HepG2 (cell line): ENCODE results near the gene QKI. TPM values are rescaled to one million over a fixed set of nuclear protein-coding genes. Genes with fewer than 3 reads are reported as not detected.

Source experiments
- ATAC-seq: fragments of 200-7000 bp; cut with Tn5 transposase; 3 replicates; pipeline ENCODE4 v1.9.1; 2020; ENCODE audit warnings: mild to moderate bottlenecking, moderate library complexity
- BruUV-seq: library from RNA; stranded (reverse); fragments of 400-500 nt; replicated peaks from 2 replicates; lab custom pipeline; 2021; lab: Mats Ljungman, UMichigan
- CTCF ChIA-PET: fragments of 300-600 bp; formaldehyde crosslinking; extraction: SDS; loops from one replicate; lab custom pipeline; 2021; ENCODE audit warnings: low total read pairs, inconsistent platforms, low intra/inter-chr PET ratio; lab: Yijun Ruan, JAX
- POLR2A ChIA-PET: fragments of 350-600 bp; sonication (Branson Sonifier 250); formaldehyde crosslinking; loops from one replicate; lab custom pipeline; 2020; ENCODE audit warnings: antibody characterized with exemption, inconsistent platforms; lab: Yijun Ruan, JAX
- DNase-seq: peaks from one replicate; pipeline ENCODE4 v3.0.0-alpha.2; 2015; ENCODE audit warnings: low spot score
- FAIRE-seq: peaks from 3 replicates; lab custom pipeline; 2011; peaks lifted over from hg19 to GRCh38; lab: Jason Lieb, UNC
- H2AFZ ChIP-seq: one replicate; pipeline ENCODE4 v1.6.1; 2011; ENCODE audit warnings: low read length, inconsistent platforms
- H3K27ac ChIP-seq: fragments of 300-600 bp; 3 replicates; pipeline ENCODE4 v1.8.0; 2011; ENCODE audit warnings: mixed run types, mild to moderate bottlenecking, mixed read lengths, low read length, inconsistent platforms; ENCODE audit not compliant: insufficient read depth; ENCODE audit errors: extremely low read length
- H3K27me3 ChIP-seq, 2 experiments: fragments of 200-600 bp in 1 of 2; 2 replicates in 1 of 2; 3 replicates in 1 of 2; pipeline versions ENCODE4 v1.6.0 to v1.8.0; 2011; ENCODE audit warnings: low read length in 2 of 2, mild to moderate bottlenecking in 2 of 2, moderate library complexity in 2 of 2, inconsistent platforms in 1 of 2; ENCODE audit not compliant: insufficient read depth in 2 of 2, control insufficient read depth in 1 of 2
- H3K36me3 ChIP-seq, 2 experiments: fragments of 200-600 bp in 1 of 2; replicated peaks in 1 of 2; 2 replicates in 1 of 2; 3 replicates in 1 of 2; pipeline versions ENCODE4 v1.5.1 to v1.8.0; 2011; ENCODE audit warnings: low read length in 2 of 2, inconsistent platforms in 1 of 2; ENCODE audit not compliant: insufficient read depth in 2 of 2, control insufficient read depth in 1 of 2
- H3K4me1 ChIP-seq: 2 replicates; pipeline ENCODE4 v1.5.1; 2012; ENCODE audit warnings: low read length, inconsistent platforms; ENCODE audit not compliant: insufficient read depth
- H3K4me2 ChIP-seq: 2 replicates; pipeline ENCODE4 v1.6.0; 2011; ENCODE audit warnings: low read depth, low read length, inconsistent platforms
- H3K4me3 ChIP-seq, 3 experiments: fragments of 200-600 bp in 1 of 3; sonication (generic), shearing (Covaris generic) in 1 of 3; replicated peaks in 1 of 3; 2 replicates each; pipeline ENCODE4 v1.5.1; 2011 to 2016; ENCODE audit warnings: low read length in 3 of 3, inconsistent platforms in 2 of 3, low read depth in 2 of 3, mild to moderate bottlenecking in 2 of 3, control low read depth in 1 of 3, mixed read lengths in 1 of 3; ENCODE audit not compliant: insufficient read depth in 1 of 3
- H3K79me2 ChIP-seq: one replicate; pipeline ENCODE4 v1.6.1; 2011; ENCODE audit warnings: low read length, inconsistent platforms; ENCODE audit not compliant: insufficient read depth
- H3K9ac ChIP-seq: 2 replicates; pipeline ENCODE4 v1.6.0; 2011; ENCODE audit warnings: mild to moderate bottlenecking, low read depth, low read length, inconsistent platforms; ENCODE audit not compliant: insufficient read depth
- H3K9me3 ChIP-seq: 2 replicates; pipeline ENCODE4 v1.5.1; 2012; ENCODE audit warnings: mild to moderate bottlenecking, low read length
- H4K20me1 ChIP-seq: 2 replicates; pipeline ENCODE4 v1.6.0; 2011; ENCODE audit warnings: inconsistent platforms, mild to moderate bottlenecking, low read length, moderate library complexity; ENCODE audit not compliant: insufficient read depth
- AGO1 ChIP-seq: fragments of 200-400 bp; formaldehyde crosslinking; IDR thresholded peaks from 2 replicates; pipeline ENCODE4 v1.6.1; 2017; ENCODE audit warnings: mild to moderate bottlenecking, low read depth, low read length, moderate library complexity; ENCODE audit not compliant: poor library complexity, severe bottlenecking
- GATAD2A ChIP-seq: IDR thresholded peaks from 2 replicates; pipeline ENCODE4 v1.6.1; 2016
- RXRB ChIP-seq: IDR thresholded peaks from 2 replicates; pipeline ENCODE4 v1.6.1; 2016; ENCODE audit warnings: borderline replicate concordance, missing genetic modification reagents, missing compliant biosample characterization
- SETDB1 ChIP-seq: sonication (generic); formaldehyde crosslinking; IDR thresholded peaks from 2 replicates; pipeline ENCODE4 v1.5.1; 2020; ENCODE audit warnings: missing genetic modification reagents, mild to moderate bottlenecking, borderline replicate concordance
- TCF12 ChIP-seq, 2 experiments: fragments of 450-650 bp in 1 of 2; sonication (generic) in 1 of 2; formaldehyde crosslinking in 1 of 2; IDR thresholded peaks; 2 replicates each; pipeline versions ENCODE4 v1.6.1 to v1.8.0; 2017 to 2022; ENCODE audit warnings: antibody characterized with exemption in 1 of 2, mild to moderate bottlenecking in 1 of 2, missing genetic modification reagents in 1 of 2, moderate library complexity in 1 of 2
- ZNF20 ChIP-seq: sonication (generic); formaldehyde crosslinking; IDR thresholded peaks from 2 replicates; pipeline ENCODE4 v1.4.0; 2020; ENCODE audit warnings: mild to moderate bottlenecking, moderate library complexity, missing genetic modification reagents
- ZNF331 ChIP-seq: sonication (generic); formaldehyde crosslinking; IDR thresholded peaks from 2 replicates; pipeline ENCODE4 v1.4.0; 2020; ENCODE audit warnings: missing genetic modification reagents
- ZNF382 ChIP-seq: sonication (generic); formaldehyde crosslinking; IDR thresholded peaks from 2 replicates; pipeline ENCODE4 v1.5.0; 2020; ENCODE audit warnings: missing genetic modification reagents, mild to moderate bottlenecking, borderline replicate concordance
- ZNF598 ChIP-seq: sonication (generic); formaldehyde crosslinking; IDR thresholded peaks from 2 replicates; pipeline ENCODE4 v1.5.1; 2020; ENCODE audit warnings: mild to moderate bottlenecking, missing genetic modification reagents, borderline replicate concordance
- WGBS: methylation state at CpG from one replicate; pipeline ENCODE4 v1.1.6; 2017; ENCODE audit warnings: low lambda C conversion rate; 5-methylcytosine and 5-hydroxymethylcytosine counted together
- in situ Hi-C: cut with HindIII; loops from 2 replicates; pipeline ENCODE4 v1.10.0; 2017; ENCODE audit warnings: low pct_unique_long_range_greater_than_20kb; ENCODE audit not compliant: extremely low pct_ligation_motif_present
- intact Hi-C: fragments of 100-400 bp; cut with micrococcal nuclease; formaldehyde crosslinking; loops from one replicate; pipeline ENCODE4 v1.10.0; 2022; ENCODE audit not compliant: unreplicated experiment
- polyA plus RNA-seq, 8 experiments: library from polyadenylated mRNA; depleted of rRNA in 3 of 8; stranded (reverse) in 7 of 8; unstranded in 1 of 8; fragments of >200 nt; fragmentation: Illumina TruSeq in 4 of 8; extraction: Trizol in 4 of 8; gene quantifications; 2 replicates each; pipeline versions ENCODE4 v1.2.1 to v1.2.3, GENCODE V29; 2011 to 2016; ENCODE audit warnings: low read depth in 4 of 8, missing spikeins in 1 of 8, mixed read lengths in 1 of 8; ENCODE audit not compliant: insufficient read depth in 1 of 8
- total RNA-seq, 5 experiments: library from RNA; depleted of rRNA; stranded (reverse); fragments of >200 nt; fragmentation: Illumina TruSeq; extraction: Trizol; gene quantifications; 2 replicates each; pipeline ENCODE4 v1.2.3, GENCODE V29; 2016; ENCODE audit warnings: low read depth in 1 of 5
- TF ChIP-seq, protein P1 (sequence below): sonication (generic); formaldehyde crosslinking; IDR thresholded peaks from 2 replicates; pipeline ENCODE4 v1.5.1; 2020; ENCODE audit warnings: missing genetic modification reagents, mild to moderate bottlenecking, borderline replicate concordance
- TF ChIP-seq, protein P2 (sequence below): sonication (generic); formaldehyde crosslinking; IDR thresholded peaks from 2 replicates; pipeline ENCODE4 v1.8.0; 2022; ENCODE audit warnings: missing genetic modification reagents, low read depth, mild to moderate bottlenecking, borderline replicate concordance
- TF ChIP-seq, protein P3 (sequence below): sonication (generic); formaldehyde crosslinking; IDR thresholded peaks from 2 replicates; pipeline ENCODE4 v1.4.0; 2020; ENCODE audit warnings: mild to moderate bottlenecking, missing genetic modification reagents, borderline replicate concordance

Gene QKI
- total and polyA plus RNA-seq, 2 of the 13 experiments (the other 11 are each of a cell fraction or from before 2014, with no cell fraction given), result 136 to 137 TPM

DNA sequence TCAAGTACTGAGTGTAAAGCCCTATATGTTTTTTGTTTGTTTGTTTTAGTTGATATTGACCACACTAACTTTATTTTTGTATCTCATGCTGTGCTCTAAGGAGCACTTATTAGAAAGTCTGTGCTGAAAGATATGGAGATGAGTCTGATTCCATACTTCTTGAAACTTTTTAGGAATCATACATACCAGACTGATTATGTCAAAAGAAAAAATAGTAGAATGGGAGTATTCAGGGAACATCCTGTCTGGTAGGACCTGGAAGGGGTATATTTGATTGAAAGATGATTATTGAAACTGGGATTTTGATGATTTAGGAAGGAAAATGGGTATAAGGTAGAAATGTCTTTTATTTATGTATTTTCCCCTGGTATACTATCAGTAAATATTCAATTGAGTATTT lies 111.4 kb downstream of the QKI start:
- Histone ChIP-seq H3K79me2 (peaks cover 58% of the 10 kb centered on the region), H3K4me1 (peaks cover 18% of the 10 kb centered on the region), H3K27ac (no peak overlapping the region), H3K9me3 (no peaks in the 10 kb centered on the region), H3K4me2 (no peak overlapping the region), H2AFZ (no peak overlapping the region), H3K27me3 (no peaks in the 10 kb centered on the region), H3K9ac (no peak overlapping the region), H3K4me3 (no peak overlapping the region), H3K36me3 (no peaks in the 10 kb centered on the region), H4K20me1 (peaks cover 11% of the 10 kb centered on the region; the same call in 1 of the 2 replicates)
- ATAC-seq, result no peak
- DNase-seq, result no peak
- no TSS peak for BruUV-seq
- FAIRE-seq, result no peak
- in situ Hi-C loops (no loop called here), intact Hi-C loops (no loop called here)
- ChIA-PET POLR2A (no interaction called here), CTCF (no interaction called here)
- TF ChIP-seq, protein P1, sequence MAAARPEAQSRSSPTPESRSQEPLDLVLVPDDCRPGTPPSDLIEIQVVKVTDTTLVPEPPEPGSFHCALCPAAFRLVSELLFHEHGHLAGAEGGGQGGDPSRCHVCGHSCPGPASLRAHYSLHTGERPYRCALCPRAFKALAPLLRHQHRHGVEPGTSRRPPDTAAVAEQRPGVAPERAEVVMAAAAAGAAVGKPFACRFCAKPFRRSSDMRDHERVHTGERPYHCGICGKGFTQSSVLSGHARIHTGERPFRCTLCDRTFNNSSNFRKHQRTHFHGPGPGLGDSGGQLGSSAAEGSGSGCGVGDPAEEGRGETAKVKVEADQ (CRISPR knock-in tag), result no peak
- TF ChIP-seq GATAD2A (CRISPR knock-in tag), result no peak
- no peak for TF ChIP-seq SETDB1 (CRISPR knock-in tag)
- TF ChIP-seq AGO1, result no peak

DNA sequence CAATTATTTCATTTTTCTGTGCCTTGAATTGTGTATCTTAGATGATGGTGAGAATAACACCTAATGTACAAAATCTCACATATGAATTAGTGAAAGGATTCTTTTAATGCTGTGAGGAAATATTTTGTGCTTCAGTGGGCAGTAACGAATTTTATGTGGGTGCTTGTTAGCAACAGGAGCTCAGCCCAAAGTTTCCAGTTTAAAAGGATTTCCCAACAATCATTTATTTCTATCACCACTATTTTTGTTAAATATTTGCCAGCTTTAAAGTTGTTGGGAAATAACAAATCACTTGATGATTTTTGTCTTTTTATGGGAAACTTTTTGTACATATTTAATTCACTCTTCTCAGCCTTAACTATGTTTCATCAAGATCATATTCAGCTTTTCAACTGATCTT lies 111.8 kb downstream of the QKI start:
- H3K79me2 ChIP-seq, result peaks cover 58% of the 10 kb centered on the region
- H3K4me2 ChIP-seq, result no peak overlapping the region
- no peaks in the 10 kb centered on the region for H3K9me3 ChIP-seq
- ATAC-seq (no peak), DNase-seq (no peak), FAIRE-seq (no peak)
- no peak overlapping the region for H2AFZ ChIP-seq
- in situ Hi-C loops, result no loop called here
- CTCF ChIA-PET, result no interaction called here
- POLR2A ChIA-PET, result no interaction called here
- H3K4me1 ChIP-seq, result peaks cover 22% of the 10 kb centered on the region
- peaks cover 11% of the 10 kb centered on the region; the same call in 1 of the 2 replicates for H4K20me1 ChIP-seq
- H3K27ac ChIP-seq, result no peak overlapping the region
- intact Hi-C loops, result no loop called here
- no peaks in the 10 kb centered on the region for H3K36me3 ChIP-seq
- no peak overlapping the region for H3K9ac ChIP-seq
- WGBS, result 97% methylated on average over 1 of the region's 1 CpG
- H3K4me3 ChIP-seq, result no peak overlapping the region
- H3K27me3 ChIP-seq, result no peaks in the 10 kb centered on the region
- no TSS peak for BruUV-seq
- TF ChIP-seq ZNF382 (CRISPR knock-in tag) (no peak), TCF12 (IDR thresholded peaks at IDR 0.05) (no peak), TCF12 (CRISPR knock-in tag; IDR thresholded peaks at IDR 0.05) (no peak), ZNF331 (CRISPR knock-in tag) (no peak), RXRB (CRISPR knock-in tag) (no peak), ZNF20 (CRISPR knock-in tag) (no peak), ZNF598 (CRISPR knock-in tag) (no peak)
- TF ChIP-seq, protein P2, sequence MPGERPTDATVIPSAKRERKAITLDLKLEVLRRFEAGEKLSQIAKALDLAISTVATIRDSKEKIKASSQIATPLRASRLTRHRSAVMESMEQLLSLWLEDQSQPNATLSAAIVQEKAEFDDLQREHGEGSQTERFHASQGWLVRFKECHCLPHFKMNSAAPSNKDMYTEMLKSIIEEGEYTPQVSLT, result no peak
- TF ChIP-seq, protein P3, sequence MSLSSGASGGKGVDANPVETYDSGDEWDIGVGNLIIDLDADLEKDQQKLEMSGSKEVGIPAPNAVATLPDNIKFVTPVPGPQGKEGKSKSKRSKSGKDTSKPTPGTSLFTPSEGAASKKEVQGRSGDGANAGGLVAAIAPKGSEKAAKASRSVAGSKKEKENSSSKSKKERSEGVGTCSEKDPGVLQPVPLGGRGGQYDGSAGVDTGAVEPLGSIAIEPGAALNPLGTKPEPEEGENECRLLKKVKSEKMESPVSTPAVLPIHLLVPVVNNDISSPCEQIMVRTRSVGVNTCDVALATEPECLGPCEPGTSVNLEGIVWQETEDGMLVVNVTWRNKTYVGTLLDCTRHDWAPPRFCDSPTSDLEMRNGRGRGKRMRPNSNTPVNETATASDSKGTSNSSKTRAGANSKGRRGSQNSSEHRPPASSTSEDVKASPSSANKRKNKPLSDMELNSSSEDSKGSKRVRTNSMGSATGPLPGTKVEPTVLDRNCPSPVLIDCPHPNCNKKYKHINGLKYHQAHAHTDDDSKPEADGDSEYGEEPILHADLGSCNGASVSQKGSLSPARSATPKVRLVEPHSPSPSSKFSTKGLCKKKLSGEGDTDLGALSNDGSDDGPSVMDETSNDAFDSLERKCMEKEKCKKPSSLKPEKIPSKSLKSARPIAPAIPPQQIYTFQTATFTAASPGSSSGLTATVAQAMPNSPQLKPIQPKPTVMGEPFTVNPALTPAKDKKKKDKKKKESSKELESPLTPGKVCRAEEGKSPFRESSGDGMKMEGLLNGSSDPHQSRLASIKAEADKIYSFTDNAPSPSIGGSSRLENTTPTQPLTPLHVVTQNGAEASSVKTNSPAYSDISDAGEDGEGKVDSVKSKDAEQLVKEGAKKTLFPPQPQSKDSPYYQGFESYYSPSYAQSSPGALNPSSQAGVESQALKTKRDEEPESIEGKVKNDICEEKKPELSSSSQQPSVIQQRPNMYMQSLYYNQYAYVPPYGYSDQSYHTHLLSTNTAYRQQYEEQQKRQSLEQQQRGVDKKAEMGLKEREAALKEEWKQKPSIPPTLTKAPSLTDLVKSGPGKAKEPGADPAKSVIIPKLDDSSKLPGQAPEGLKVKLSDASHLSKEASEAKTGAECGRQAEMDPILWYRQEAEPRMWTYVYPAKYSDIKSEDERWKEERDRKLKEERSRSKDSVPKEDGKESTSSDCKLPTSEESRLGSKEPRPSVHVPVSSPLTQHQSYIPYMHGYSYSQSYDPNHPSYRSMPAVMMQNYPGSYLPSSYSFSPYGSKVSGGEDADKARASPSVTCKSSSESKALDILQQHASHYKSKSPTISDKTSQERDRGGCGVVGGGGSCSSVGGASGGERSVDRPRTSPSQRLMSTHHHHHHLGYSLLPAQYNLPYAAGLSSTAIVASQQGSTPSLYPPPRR (CRISPR knock-in tag), result no peak
